DMS153 treated with DMSO at 0.1 percent for 48 hours (cell line): ENCODE results near the gene C1orf21.
A peak's percentile ranks its signal among the peaks of the same experiment; 100 is the strongest.
"Not testable (repeated sequence)": the region's sequence is repeated elsewhere in the genome, so short reads cannot be mapped to it uniquely, and the experiment has no call there.

ENCODE experiments used
- DNase-seq: peaks from one replicate; lab custom pipeline; 2025; ENCODE audit not compliant: unreplicated experiment; lab: John Stamatoyannopoulos, UW

C1orf21 gene, protein sequence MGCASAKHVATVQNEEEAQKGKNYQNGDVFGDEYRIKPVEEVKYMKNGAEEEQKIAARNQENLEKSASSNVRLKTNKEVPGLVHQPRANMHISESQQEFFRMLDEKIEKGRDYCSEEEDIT

DNA sequence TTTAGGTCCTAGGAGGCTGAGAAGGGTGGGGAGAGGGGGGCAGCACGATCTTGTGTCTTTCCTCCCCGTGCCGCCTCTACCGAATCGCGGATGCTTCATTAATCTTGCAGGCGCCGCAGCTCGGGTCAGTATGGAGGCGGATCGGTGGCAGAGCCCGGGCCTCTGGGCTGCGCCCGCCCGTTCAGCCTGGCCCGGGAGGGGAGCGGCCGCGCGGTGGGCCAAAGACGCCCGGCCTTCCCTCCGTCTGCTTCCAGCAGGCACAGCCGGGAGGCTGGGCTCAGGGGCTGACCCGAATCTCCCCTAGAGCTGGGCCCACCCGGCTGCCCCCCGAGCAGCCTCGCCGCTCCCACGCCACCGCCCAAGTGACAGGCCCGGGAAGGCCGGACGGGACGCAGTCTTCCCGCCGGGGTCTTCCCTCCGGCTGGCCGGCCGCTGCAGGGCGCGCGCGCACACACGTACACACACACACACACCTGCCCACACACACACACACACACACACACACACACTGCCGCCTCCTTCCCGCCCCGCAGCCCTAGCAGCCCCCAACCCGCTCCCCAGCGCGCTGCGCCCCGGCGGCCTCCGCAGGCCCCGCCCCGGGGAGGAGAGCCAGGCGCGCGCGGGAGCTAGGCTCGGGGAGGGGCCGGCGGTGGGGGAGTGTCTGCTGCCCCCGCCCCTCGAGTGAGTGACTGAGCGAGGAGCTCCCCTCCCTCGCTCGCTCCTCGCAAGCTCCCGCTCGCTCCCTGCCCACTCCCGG lies at the start of gene C1orf21:
C1orf21 (plus strand) TSS at position 718 of the 757 bp plus-strand sequence. CDS start 90,481 bp downstream, outside the sequence.
- peak; percentile 71 for DNase-seq

DNA sequence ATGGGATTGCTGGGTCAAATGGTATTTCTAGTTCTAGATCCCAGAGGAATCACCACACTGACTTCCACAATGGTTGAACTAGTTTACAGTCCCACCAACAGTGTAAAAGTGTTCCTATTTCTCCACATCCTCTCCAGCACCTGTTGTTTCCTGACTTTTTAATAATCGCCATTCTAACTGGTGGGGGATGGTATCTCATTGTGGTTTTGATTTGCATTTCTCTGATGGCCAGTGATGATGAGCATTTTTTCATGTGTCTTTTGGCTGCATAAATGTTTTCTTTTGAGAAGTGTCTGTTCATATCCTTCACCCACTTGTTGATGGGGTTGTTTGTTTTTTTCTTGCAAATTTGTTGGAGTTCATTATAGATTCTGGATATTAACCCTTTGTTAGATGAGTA lies 49.0 kb upstream of the C1orf21 start:
- DNase-seq = not testable (repeated sequence)

DNA sequence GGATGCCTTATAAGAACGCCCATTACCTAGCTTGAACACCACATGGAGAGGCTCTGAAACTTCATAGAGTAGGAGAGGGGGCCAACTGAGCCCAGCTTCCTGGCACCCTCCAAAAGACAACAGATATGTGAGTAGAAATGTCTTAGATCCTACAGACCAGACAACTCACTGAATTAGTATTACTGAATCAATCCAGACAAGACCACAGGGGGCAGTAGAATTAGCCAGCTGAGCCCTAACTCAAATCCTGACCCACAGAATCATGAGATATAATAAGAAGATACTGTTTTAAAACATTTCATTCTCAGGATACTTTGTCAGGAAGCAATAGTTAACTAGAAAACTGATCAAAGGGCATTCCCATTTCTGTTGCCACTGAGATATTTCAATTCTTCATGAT lies 45.8 kb upstream of the C1orf21 start:
- DNase-seq = no peak

DNA sequence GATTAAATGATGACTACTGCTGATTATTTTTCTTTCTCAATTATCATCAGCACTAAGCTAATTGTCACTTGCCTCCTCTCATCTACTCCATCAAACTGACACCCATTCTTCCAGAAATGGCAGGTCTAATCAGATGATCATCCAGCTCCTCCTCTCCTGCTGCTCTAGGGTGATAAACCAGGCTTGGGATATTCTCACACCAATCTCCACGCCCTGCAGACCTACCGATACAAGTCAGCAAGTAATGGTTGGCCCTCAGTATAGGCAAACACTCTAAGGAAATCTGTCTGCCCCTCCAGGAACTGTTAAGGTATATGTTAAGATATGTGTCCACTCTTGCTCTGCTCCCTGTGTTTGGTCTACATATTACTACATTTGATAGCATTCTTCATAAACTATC lies 36.3 kb upstream of the C1orf21 start:
- DNase-seq = no peak

DNA sequence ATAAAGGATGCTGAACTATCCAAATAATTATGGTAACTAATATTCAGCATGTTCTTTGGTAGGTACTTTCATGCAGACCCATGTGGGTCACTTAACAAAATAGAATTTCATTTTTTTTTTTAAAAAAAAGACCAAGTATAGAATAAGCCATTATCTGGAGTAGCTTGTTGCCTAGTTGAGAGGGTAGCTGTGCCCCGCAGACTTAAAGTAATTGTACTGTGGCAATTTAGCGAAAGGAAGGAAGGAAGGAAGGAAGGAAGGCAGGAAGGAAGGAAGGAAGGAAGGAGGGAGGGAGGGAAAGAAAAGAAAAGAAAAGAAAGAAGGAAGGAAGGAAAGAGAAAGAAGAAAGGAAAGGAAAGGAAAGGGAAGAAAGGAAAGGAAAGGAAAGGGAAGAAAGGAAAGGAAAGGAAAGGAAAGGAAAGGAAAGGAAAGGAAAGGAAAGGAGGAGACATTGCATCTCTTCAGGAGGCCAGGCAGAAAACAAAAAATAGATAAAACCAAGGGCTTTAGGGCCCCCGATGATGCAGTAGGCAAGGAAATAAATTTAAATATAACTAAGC lies 35.3 kb upstream of the C1orf21 start:
- no peak for DNase-seq

DNA sequence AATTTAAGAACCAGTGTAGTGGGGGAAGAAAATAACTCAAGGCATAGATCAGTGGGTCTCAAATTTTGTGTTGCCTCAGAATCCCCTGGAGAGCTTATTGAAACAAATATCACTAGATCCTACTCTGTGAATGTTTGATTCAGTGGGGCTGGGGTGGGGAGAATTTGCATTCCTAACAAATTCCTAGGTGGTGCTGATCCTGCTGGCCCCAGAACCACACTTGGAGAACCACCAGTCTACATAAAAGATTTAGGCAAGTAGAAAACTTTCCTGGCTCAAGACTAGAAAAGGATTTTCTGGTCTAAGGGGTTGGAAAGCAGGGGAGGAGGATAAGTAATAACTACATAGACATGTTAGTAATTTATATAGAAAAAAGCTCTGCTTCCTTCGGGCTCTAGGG lies 34.1 kb upstream of the C1orf21 start:
- DNase-seq = no peak

DNA sequence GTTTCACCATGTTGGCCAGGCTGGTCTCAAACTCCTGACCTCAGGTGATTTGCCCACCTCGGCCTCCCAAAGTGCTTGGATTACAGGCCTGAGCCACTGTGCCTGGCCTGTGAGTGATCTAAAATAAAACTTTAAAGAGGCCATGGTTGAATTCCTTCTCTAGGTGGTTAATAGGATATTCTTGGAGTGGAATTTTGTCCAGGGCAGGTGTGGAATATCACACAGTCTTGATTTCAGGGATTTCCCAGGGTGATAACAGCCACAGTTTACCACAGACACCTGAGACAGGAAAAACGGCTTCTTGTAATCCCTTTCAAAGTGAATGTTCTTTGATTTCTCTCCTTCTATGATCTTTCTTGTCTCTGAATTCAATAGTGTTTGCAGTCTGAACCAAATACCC lies 32.1 kb upstream of the C1orf21 start:
- no peak for DNase-seq

DNA sequence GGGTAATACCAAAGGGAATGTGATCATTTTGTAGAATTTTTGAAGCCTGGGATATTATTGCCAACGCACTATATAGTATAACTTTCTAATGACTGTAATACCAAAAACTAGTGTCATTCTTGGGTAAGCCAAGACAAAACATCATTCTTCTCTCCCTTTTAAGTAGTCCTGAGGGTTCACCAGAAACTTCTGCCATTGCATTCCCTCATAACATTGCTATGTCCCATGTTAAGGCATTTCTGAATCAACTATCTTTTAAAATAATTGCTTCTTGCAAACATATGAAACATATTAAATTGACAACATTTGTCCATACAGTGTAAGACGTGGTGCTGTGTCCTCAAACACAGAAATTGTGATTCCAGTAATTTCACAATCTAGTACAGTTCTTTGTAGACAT lies 29.9 kb upstream of the C1orf21 start:
- DNase-seq = no peak

DNA sequence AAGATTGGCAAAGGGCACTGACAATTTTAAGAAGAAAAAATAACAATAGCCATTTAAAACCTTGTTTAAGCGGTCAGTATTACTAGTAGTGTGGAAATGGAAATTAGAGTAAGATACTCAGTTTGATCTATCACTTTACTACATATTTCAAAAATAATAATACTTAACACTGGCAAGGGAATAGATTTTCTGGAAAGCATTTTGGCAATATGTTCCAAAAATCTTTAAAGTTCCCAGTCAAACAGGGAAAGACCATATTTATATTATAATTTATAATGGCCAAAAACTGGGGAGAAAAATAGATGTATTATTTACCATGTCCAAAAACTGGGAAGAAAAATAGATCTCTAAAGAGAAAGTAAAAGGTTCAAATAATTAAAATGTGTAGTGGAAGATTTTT lies 28.6 kb upstream of the C1orf21 start:
- DNase-seq = no peak

DNA sequence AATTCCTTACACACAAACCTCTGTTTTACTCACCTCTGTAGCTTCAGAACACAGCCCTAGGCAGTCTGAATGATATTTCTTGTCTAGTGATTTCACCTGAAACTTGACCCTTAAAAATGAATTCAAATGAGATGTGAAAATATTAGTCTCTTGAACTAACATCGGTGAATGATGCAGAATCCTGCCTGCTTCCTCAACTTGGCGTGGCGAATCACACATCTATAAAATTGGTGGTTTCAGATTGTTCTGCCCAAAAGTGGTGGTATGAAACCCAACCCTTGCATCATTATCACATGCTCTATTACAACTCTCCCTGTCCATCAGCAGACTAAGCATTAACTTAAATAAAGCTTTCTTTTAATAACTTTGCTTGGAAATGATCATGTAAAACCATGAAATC lies 26.9 kb upstream of the C1orf21 start:
- DNase-seq = no peak

DNA sequence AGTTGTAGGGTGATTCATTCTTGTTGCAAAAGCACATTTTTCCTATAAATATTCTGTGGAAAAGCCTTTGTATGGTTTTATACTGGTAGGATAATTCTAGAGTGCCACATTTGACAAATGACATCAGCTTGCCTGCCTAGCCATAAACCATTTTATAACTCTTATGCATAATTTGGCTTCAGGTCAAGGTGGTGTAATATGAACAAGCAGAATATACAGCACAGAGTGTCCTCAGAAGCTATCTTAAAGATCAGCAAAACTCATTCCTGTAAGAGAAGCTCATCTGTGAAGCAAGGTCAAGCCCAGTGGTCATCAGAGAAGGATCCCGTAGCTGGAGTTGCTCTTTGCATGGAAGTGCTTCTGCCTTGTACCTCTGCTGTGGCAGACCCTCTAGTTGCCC lies 24.0 kb upstream of the C1orf21 start:
- no peak for DNase-seq

DNA sequence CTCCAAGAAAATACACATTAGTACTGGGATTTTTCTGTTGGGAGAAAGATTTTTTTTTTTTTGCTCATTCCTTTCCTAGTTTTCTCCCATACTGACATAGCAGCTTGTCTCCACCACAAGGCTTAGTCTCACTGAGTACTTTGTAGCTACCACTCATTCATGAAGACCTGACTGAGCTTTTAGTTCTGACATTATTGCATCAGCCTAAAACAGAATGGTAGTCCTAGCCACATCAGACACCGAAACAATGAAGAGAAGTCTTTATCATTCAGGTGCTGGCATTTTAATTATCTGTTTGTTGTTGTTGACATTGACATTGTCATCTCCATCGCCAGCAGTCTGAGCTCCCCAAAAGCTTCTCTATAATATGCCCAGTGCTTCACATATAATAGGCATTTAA lies 21.1 kb upstream of the C1orf21 start:
- no peak for DNase-seq

DNA sequence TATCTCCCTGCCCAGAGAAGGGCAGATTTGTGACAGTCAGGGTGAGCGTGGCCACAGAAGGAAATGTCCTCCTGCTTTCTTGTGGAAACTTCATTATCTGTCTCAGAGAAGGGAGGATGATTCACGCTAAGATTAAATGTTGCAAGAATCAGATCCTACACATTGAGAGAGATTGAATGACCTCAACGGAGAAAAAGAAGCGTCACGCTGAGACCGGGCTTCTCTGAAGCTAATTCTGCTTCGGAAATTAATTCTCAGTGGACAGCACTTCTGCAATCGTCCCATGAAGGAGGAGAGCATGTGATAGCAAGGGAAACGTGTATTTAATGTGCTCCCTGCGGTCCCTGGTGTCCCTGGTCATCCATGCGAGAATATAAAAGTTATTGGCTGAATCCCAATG lies 19.8 kb upstream of the C1orf21 start:
- no peak for DNase-seq

DNA sequence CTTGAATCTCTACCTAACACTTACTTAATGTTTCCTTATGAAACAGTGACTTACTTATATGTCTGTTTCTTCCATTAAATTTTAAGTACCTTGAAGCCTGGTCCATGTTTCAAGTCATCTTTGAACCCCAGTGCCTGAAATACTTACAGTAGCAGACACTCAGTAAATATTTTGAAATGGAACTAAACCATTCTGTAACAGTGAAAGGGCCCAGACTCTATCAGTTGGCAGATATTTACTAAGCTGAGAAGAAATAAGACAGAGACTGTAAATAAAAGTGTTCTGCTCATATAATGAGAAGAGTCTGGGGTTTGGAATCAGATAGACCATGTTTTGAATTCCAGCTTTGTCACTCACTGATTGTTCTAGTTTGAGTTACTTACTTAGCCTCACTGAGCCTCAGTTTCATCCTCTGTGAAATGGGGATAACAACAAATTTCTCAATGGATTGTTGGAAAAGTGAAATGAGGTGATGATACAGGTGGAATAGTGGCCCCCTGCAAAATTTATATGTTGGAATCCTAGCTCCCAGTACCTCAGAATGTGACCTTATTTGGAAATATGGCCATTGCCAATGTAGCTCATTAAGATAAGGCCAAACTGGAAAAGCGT lies 19.3 kb upstream of the C1orf21 start:
- no peak for DNase-seq

DNA sequence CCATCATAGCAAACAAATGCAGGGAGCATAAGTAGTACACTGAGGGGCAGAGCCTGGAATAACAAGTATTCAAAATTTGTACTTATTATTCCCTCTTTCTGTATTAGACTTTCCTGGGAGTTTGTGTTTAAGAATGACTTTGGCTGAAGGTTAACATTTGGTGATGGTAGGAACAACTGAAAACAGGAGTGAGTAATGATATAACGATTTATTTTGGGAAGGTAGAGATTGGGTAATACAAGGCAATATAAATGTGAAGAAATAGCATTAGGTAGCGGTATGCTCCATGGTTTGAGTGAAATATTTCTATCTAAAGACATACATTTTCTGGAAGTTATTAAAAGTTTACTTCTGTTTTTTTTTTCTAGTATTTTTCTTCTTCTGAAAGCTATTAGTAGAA lies 18.5 kb upstream of the C1orf21 start:
- no peak for DNase-seq

DNA sequence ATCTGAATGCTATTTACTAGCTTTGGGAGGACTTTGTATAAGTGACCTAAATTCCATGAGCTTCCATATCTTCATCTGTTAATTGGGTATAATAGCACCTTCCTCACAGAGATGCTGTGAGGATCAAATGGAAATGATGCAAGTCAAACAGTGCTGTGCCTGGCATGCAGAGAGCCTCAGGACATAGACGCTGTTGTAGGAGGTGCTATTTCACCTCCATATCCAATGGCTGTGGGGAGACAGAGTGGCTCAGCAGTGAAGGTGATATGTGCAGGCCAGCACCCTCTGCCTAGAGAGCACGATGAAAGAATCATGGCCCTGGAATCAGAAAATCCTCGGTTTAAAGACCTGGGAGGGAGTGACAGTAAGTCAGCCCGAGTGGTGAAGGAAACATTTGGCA lies 16.0 kb upstream of the C1orf21 start:
- DNase-seq = no peak

DNA sequence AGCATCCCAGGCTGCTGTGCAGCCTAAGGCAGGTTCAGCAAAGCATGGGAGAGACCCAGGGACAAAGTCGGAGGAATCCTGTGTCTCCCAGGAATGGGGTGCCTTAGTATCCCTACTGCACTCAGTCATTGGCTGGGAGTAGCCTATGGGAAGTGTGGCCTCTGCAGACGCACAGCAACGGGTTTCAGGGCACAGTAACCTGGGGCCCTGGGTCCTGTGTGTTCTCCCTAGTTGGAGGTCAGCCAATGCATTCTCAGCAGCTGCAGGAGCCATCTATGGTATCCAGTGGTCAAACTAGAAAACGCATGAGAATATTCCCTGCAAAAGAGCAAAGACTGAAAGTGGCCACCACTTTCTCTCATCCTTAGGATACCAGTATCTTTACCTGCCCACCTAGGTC lies 13.7 kb upstream of the C1orf21 start:
- DNase-seq = no peak

DNA sequence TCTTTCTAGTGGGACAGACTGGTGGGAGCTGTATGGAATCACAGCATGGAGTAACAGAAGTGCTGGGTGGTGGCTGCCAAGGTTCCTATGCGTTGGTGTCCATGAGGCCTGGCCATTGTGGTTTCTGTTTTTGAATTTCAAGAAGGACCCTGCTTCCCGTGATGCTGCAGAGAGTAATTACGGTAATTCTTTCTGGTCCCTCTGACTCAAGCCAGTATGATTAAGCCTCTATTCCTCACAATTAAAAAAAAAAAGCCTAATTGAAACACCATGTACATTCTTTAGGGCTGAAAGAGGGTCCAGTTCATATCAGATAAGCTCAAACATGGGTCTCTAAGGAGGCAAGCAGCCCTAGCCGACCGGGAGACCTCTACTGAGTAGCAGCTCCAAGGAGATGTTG lies 10.5 kb upstream of the C1orf21 start:
- DNase-seq = no peak

DNA sequence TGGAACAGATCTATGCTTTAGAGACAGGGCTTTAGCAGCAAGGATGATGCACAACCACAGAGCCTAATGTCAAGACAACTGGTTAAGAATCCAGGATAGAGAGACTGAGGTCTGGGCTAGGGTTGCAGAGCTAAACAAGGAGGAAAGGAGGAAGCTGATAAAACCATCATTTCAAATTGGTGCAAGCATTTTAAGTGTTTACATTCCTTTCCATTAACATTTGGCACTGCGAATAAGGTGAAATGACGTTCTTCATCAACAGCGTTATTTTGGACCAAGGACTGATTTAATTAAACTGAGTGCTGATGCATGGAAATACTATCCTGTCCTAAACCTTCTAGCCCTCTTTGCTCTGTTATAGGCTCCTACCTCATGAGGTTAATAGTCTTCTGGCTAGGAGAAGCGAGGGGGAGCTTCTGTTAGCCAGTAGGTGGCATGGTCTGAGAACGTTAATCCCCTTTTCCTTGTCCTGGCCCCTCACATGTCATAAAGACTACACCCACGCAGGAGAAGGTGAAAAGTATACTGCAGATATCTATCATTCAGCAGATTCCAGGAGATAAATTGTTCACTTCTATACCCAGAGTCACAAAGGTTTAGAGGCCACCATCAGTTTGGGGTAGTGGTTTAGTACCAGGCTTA lies 7.6 kb upstream of the C1orf21 start:
- DNase-seq = no peak

DNA sequence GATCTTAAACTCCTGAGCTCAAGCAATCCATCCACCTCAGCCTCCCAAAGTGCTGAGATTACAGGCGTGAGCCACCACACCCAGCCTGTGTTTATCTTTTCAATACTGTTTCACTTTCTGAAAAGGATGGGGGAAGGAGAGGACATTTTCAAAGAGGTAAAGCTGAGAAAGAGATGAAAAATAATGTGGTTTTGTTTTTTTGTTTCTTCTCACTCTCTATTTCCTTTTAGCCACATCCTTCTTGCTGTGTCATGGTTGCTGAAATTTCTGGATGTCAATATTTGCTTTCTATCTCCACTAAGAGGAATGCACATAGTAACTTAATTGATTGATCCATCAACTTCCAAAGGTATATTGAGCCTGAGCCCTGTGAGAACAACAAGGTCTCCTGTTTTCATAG lies 6.4 kb upstream of the C1orf21 start:
- DNase-seq = no peak

DNA sequence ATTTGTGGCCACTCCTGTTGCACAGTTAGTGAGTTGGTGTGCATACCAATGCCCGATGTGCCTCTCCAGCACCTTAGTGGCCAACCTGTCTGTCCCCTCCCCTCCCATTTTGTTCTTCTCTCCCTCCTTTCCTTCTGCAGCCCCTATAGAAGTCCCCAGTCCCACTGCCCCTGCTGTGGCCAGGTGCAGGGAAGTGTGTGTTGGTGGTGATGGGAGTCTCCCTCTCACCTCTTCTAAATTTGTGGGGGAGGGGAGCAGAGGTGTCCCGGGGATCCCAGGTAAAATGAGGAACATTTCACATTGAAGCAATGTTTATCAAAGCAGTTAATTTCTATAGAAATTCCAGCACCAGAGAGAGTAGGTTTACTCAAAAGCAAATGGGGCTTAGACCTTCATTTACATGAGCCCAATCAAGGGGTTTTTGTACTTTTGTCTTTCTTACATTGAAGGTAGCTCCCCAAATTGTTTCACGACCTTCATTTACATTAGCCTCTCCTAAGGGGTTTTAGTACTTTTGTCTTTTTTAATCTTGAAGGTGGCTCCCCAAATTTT lies 3.0 kb upstream of the C1orf21 start:
- DNase-seq = no peak
